Measurements from ENCODE around the gene AUNIP. TPM values are rescaled to one million over a fixed set of nuclear protein-coding genes. Genes with fewer than 3 reads are reported as not detected.

The AUNIP gene
- total RNA-seq, 4 donors from 2014 or later, result 1.3 to 5.4 (median 2.5) TPM

DNA sequence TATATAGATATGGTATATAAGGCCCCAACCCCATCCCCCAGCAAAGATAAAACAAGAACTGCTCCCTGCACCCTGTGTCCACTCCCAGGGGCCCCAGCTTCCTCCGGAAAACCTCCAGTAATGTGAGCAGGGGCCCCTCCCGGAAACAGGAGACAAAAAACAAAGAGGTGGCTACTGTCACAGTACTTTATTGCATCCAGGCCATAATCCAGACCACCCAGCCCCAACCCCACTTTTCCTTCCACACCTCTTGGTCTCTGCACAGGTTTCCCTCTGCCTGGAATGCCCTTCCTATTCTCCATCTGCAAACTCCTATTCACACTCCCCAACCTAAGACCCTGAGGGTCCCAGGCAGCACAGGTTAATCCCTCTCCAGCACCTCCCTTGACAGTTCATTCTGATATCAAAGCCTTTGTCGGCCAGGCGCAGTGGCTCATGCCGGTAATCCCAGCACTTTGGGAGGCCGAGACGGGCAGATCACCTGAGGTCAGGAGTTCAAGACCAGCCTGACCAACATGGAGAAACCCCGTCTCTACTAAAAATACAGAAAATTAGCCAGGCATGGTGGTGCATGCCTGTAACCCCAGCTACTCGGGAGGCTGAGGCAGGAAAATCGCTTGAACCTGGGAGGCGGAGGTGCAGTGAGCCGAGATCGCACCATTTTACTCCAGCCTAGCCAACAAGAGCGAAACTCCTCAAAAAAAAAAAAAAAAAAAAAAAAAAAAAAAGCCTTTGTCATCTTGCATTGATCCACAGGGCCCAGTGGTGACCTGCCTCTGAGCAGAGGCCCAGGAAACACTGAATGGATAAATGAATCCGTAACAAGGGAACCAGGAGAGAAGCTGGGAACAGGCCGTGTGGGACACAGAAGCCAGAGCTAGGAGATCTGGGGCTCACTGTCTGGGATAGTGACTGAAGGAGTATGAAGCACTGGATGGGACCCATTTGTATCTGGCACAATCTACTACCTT, 2.3 kb upstream of the AUNIP start:
- TF ChIP-seq POLR2A (IDR thresholded peaks at IDR 0.05), result no peak
- TF ChIP-seq, protein P1, sequence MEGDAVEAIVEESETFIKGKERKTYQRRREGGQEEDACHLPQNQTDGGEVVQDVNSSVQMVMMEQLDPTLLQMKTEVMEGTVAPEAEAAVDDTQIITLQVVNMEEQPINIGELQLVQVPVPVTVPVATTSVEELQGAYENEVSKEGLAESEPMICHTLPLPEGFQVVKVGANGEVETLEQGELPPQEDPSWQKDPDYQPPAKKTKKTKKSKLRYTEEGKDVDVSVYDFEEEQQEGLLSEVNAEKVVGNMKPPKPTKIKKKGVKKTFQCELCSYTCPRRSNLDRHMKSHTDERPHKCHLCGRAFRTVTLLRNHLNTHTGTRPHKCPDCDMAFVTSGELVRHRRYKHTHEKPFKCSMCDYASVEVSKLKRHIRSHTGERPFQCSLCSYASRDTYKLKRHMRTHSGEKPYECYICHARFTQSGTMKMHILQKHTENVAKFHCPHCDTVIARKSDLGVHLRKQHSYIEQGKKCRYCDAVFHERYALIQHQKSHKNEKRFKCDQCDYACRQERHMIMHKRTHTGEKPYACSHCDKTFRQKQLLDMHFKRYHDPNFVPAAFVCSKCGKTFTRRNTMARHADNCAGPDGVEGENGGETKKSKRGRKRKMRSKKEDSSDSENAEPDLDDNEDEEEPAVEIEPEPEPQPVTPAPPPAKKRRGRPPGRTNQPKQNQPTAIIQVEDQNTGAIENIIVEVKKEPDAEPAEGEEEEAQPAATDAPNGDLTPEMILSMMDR (IDR thresholded peaks at IDR 0.05), result no peak
- Histone ChIP-seq H3K36me3 (peaks cover 0 to 16% (median 0%) of the 10 kb centered on the region in 3 donors), H3K4me1 (peaks cover 12 to 59% (median 12%) of the 10 kb centered on the region in 3 donors), H3K9me3 (no peaks in the 10 kb centered on the region), H3K27ac (peak overlapping the region in 2 of 4 donors; percentile 17 to 62), H3K4me3 (no peak overlapping the region), H3K27me3 (no peaks in the 10 kb centered on the region)
- no peak for DNase-seq
- 57 to 68% methylated on average over 4 to 10 of the region's 16 CpGs for WGBS, 2 donors
- intact Hi-C loops (cut with DNase I), result no loop called here

- Histone ChIP-seq H3K4me1 (peaks cover 9 to 49% (median 12%) of the 10 kb centered on the region in 3 donors), H3K4me3 (peak overlapping the region in 3 of 4 donors; percentile 51 to 63 (median 52)), H3K27ac (no peak overlapping the region), H3K36me3 (peaks cover 0 to 14% (median 0%) of the 10 kb centered on the region in 3 donors), H3K27me3 (no peaks in the 10 kb centered on the region), H3K9me3 (no peaks in the 10 kb centered on the region)
- no peak for DNase-seq
- 21 to 41% methylated on average over 7 of the region's 7 CpGs for WGBS, 2 donors
- intact Hi-C loops (cut with DNase I), result no loop called here
- no peak for TF ChIP-seq POLR2A (IDR thresholded peaks at IDR 0.05)
Observed at GRCh38 chr1:25858494-25858893, 763 bp downstream of the AUNIP start.

DNA sequence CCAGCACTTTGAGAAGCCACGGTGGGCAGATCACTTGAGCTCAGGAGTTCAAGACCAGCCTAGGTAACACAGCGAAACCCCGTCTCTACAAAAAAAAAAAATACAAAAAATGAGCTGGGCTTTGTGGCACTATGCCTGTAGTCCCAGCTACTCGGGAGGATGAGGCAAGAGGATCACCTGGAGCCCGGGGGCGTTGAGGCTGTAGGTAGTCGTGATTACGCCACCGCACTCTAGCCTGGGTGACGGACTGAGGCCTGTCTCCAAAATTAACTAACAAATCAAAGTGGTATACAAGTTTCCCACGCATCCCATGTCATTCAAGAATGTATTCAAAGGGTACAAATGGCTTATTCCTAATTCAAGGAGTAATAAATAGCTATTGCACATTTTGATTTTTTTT, 2.4 kb downstream of the AUNIP start:
- Histone ChIP-seq H3K9me3 (no peaks in the 10 kb centered on the region), H3K4me1 (peaks cover 9 to 34% (median 12%) of the 10 kb centered on the region in 3 donors), H3K27ac (no peak overlapping the region), H3K4me3 (no peak overlapping the region), H3K36me3 (no peaks in the 10 kb centered on the region), H3K27me3 (no peaks in the 10 kb centered on the region)
- intact Hi-C loops (cut with DNase I), result no loop called here
- no peak for DNase-seq
- 77 to 81% methylated on average over 10 to 11 of the region's 11 CpGs for WGBS, 2 donors
- TF ChIP-seq POLR2A (IDR thresholded peaks at IDR 0.05), result no peak
- TF ChIP-seq, protein P1 (IDR thresholded peaks at IDR 0.05), result no peak

GRCh38 chr1:25854554-25854953, 4.7 kb downstream of the AUNIP start:
- Histone ChIP-seq H3K27me3 (no peaks in the 10 kb centered on the region), H3K9me3 (no peaks in the 10 kb centered on the region), H3K4me1 (peaks cover 0 to 12% (median 7%) of the 10 kb centered on the region in 3 donors), H3K4me3 (no peak overlapping the region), H3K36me3 (no peaks in the 10 kb centered on the region), H3K27ac (no peak overlapping the region)
- intact Hi-C loops (cut with DNase I), result no loop called here
- DNase-seq, result no peak
- TF ChIP-seq, protein P1 (IDR thresholded peaks at IDR 0.05), result no peak
- no peak for TF ChIP-seq POLR2A (IDR thresholded peaks at IDR 0.05)
- WGBS, 2 donors, result 89 to 92% methylated on average over 2 of the region's 2 CpGs

DNA sequence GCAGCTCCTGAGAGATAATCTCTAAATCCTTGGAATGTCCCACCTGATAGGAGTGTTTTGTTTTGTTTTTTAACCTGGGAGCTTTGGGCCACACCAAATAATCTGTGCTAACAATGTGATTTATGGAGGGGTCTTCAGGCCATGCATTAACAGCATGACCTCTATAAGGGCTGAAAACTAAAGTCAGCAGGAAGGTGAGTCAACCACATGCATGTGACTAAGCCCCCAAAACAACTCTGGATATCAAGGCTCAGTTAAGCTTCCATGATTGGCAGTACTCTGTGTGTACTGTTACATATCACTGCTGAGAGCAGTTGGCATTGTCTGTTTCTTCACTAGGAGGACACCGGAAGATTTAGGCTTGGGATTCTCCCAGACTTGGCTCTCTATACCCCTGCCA, 10.7 kb downstream of the AUNIP start:
- Histone ChIP-seq H3K27ac (no peak overlapping the region), H3K4me3 (no peak overlapping the region), H3K4me1 (no peaks in the 10 kb centered on the region), H3K27me3 (no peaks in the 10 kb centered on the region), H3K9me3 (no peaks in the 10 kb centered on the region), H3K36me3 (no peaks in the 10 kb centered on the region)
- no peak for DNase-seq
- TF ChIP-seq, protein P1 (IDR thresholded peaks at IDR 0.05), result no peak
- TF ChIP-seq POLR2A (IDR thresholded peaks at IDR 0.05), result no peak
- WGBS, 2 donors, result 43 to 62% methylated on average over 1 of the region's 1 CpG
- intact Hi-C loops (cut with DNase I), result no loop called here
